Activated CD8-positive, alpha-beta T cell treated with anti-CD3 and anti-CD28 coated beads, Interleukin-2, amount 10 ng/mL, durations not matched to agents 7 days and 5 days (primary cell): ENCODE data around the gene LHX5. TPM values are rescaled to one million over a fixed set of nuclear protein-coding genes. Genes with fewer than 3 reads are reported as not detected.

Experiments used
- ATAC-seq: fragments of 150-1000 bp; cut with Tn5 transposase; one replicate; pipeline ENCODE4 v1.10.0; 2021; ENCODE audit warnings: moderate library complexity
- CTCF ChIA-PET: fragments of 350-600 bp; sonication (Branson Sonifier 250); formaldehyde crosslinking; loops from one replicate; lab custom pipeline; 2021; ENCODE audit warnings: antibody characterized with exemption; lab: Charles Lee
- POLR2A ChIA-PET: fragments of 350-600 bp; sonication (Branson Sonifier 250); formaldehyde crosslinking; loops from one replicate; lab custom pipeline; 2021; ENCODE audit warnings: antibody characterized with exemption; lab: Charles Lee
- DNase-seq: peaks from one replicate; pipeline ENCODE4 v3.0.0-alpha.2; 2020
- H3K27ac Mint-ChIP-seq: one replicate; pipeline ENCODE4 v1.8.0; 2021; ENCODE audit warnings: mild to moderate bottlenecking, mixed read lengths
- H3K27me3 Mint-ChIP-seq: one replicate; pipeline ENCODE4 v1.8.0; 2021; ENCODE audit warnings: low read depth, mixed read lengths
- H3K36me3 Mint-ChIP-seq: one replicate; pipeline ENCODE4 v1.8.0; 2021; ENCODE audit warnings: low read depth, mixed read lengths
- H3K4me1 Mint-ChIP-seq: one replicate; pipeline ENCODE4 v1.8.0; 2021; ENCODE audit warnings: low read depth, mixed read lengths
- H3K4me3 Mint-ChIP-seq: one replicate; pipeline ENCODE4 v1.8.0; 2021; ENCODE audit warnings: mild to moderate bottlenecking, mixed read lengths
- H3K9me3 Mint-ChIP-seq: one replicate; pipeline ENCODE4 v1.8.0; 2022; ENCODE audit warnings: mixed read lengths; ENCODE audit not compliant: insufficient read depth
- total RNA-seq, 2 experiments: library from RNA; stranded (reverse); gene quantifications; one replicate each; pipeline ENCODE4 v1.2.3, GENCODE V29; 2021

LHX5 gene
- total RNA-seq, 2 experiments from 2014 or later: not detected

GRCh38 chr12:113416091-113416754 lies 55.4 kb downstream of the LHX5 start:
- Mint-ChIP-seq H3K27me3 (peaks cover 3% of the 10 kb centered on the region), H3K36me3 (no peaks in the 10 kb centered on the region), H3K9me3 (no peaks in the 10 kb centered on the region), H3K4me3 (no peak overlapping the region), H3K4me1 (no peaks in the 10 kb centered on the region), H3K27ac (no peak overlapping the region)
- ChIA-PET CTCF (no interaction called here), POLR2A (no interaction called here)
- DNase-seq: no peak
- no peak for ATAC-seq

DNA sequence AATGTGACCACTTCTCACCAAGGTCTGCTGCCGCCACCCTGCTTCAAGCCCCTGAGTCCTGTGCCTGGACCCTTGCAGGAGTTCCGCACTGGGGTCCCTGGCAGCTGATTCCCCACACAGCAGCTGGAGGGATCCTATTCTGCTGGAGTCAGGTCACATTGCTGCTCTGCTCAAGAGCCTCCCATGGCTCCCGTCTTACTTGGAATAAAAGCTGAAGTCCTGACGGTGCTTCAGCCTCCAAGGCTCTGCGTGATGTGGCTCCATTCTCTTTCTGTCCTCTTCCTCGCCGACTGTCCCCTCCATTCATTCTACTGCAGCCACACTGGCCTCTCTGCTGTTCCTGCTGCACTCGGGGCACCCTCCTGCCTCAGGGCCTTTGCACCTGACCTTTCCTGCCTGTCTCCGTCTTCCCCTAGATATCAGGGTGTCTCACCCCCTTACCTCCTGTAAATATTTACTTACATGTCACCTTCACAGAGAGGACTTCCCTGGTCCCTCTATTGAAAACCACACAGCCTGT lies 57.1 kb downstream of the LHX5 start:
- Mint-ChIP-seq H3K9me3 (no peaks in the 10 kb centered on the region), H3K27ac (no peak overlapping the region), H3K4me1 (no peaks in the 10 kb centered on the region), H3K27me3 (peaks cover 3% of the 10 kb centered on the region), H3K36me3 (no peaks in the 10 kb centered on the region), H3K4me3 (no peak overlapping the region)
- CTCF ChIA-PET: no interaction called here
- no peak for ATAC-seq
- no peak for DNase-seq
- POLR2A ChIA-PET: no interaction called here

DNA sequence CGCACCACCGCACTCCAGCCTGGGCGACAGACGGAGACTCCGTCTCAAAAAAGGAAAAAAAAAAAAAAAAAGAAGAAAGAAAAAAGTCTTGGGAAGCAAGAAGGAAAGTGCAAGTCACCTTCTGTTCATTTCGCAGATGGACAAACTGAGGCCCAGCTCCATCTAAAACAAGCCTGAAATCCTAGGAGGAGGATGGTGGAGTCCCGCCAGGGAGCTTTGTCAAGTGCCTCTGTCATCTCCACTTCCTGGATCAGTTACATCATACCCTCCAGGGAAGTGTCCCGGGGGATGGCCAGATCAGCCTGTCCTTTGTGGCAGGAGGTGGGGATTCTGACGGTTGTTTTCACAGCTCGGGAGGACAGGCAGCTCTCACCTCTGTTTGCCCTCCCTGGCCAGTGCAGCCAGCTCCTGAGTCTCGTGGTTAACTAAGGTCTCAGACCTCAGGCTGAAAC lies 58.2 kb downstream of the LHX5 start:
- ChIA-PET CTCF (interaction anchor here (2.1 kb wide), 1 partner anchor 12 kb away, joined by 9 read pairs; no protein-coding TSS in a partner anchor), POLR2A (interaction anchor here (0.5 kb wide), 1 partner anchor 90 kb away, joined by 3 read pairs; no protein-coding TSS in a partner anchor)
- Mint-ChIP-seq H3K27ac (no peak overlapping the region), H3K4me3 (no peak overlapping the region), H3K36me3 (no peaks in the 10 kb centered on the region), H3K9me3 (no peaks in the 10 kb centered on the region), H3K4me1 (no peaks in the 10 kb centered on the region), H3K27me3 (peaks cover 3% of the 10 kb centered on the region)
- ATAC-seq: no peak
- no peak for DNase-seq

Other genes starting within 250 kb of the LHX5 start
- gene SLC8B1, start 136.8 kb downstream of the LHX5 start, total RNA-seq: 10 to 100 TPM; 23.8 to 24.7 TPM
- gene PLBD2, start 113.3 kb downstream of the LHX5 start, total RNA-seq: 10 to 100 TPM; 11.1 to 12.0 TPM
- gene SDS, start 68.0 kb downstream of the LHX5 start, total RNA-seq: not detected
- gene SDSL, start 49.5 kb downstream of the LHX5 start, total RNA-seq: under 1 TPM; 0.37 to 0.39 TPM